Panc1 (cell line): Measurements from ENCODE around the gene ROR1.

Source experiments
- TCF7L2 ChIP-seq: IDR thresholded peaks from 2 replicates; pipeline ENCODE4 v1.6.1; 2011; ENCODE audit warnings: mild to moderate bottlenecking, low read depth, low read length, inconsistent platforms
- TF ChIP-seq, protein P1 (sequence below): fragments of 450-650 bp; IDR thresholded peaks from 2 replicates; pipeline ENCODE4 v1.5.1; 2017; ENCODE audit warnings: mild to moderate bottlenecking

DNA sequence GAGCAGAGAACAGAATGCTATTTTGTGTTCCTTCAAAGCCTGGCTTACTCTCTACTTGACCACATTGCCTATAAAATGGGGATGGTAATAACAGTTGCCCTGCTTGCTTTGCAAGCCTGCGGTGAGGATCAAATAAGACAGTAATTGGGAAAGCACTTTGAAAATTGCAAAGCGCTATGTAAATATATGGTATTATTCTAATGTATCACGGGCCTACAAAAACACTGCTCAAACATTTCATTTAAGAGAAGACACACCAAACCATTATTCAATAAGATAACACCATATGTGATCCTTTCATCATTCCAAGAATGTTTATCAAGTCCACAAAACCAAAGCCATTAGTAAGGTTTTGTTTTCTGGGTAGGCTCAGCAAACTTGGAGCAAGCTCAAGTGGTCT, 208.4 kb downstream of the ROR1 start:
- TF ChIP-seq, protein P1, sequence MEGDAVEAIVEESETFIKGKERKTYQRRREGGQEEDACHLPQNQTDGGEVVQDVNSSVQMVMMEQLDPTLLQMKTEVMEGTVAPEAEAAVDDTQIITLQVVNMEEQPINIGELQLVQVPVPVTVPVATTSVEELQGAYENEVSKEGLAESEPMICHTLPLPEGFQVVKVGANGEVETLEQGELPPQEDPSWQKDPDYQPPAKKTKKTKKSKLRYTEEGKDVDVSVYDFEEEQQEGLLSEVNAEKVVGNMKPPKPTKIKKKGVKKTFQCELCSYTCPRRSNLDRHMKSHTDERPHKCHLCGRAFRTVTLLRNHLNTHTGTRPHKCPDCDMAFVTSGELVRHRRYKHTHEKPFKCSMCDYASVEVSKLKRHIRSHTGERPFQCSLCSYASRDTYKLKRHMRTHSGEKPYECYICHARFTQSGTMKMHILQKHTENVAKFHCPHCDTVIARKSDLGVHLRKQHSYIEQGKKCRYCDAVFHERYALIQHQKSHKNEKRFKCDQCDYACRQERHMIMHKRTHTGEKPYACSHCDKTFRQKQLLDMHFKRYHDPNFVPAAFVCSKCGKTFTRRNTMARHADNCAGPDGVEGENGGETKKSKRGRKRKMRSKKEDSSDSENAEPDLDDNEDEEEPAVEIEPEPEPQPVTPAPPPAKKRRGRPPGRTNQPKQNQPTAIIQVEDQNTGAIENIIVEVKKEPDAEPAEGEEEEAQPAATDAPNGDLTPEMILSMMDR, result no peak
- TF ChIP-seq TCF7L2, result no peak
